Motor neuron (in vitro differentiated cells): Measurements from ENCODE around the gene DUSP5. TPM values are rescaled to one million over a fixed set of nuclear protein-coding genes. Genes with fewer than 3 reads are reported as not detected.

Experiments used
- ATAC-seq, 8 experiments: fragments of 200-7000 bp; cut with Tn5 transposase; replicated peaks in 6 of 8; 2 replicates each; pipeline ENCODE4 v1.8.0; 2021; ENCODE audit warnings: mild to moderate bottlenecking in 8 of 8, moderate library complexity in 8 of 8
- H3K27ac ChIP-seq, 2 donors: fragments of 250-450 bp; sonication (Bioruptor Pico); 2 replicates each; pipeline ENCODE4 v1.9.0; 2021; ENCODE audit warnings: antibody characterized with exemption in 2 of 2, mild to moderate bottlenecking in 2 of 2, moderate library complexity in 1 of 2
- H3K4me1 ChIP-seq, 2 donors: fragments of 250-450 bp; sonication (Bioruptor Pico); replicated peaks in 1 of 2; 2 replicates each; pipeline ENCODE4 v1.6.1; 2021; ENCODE audit warnings: antibody characterized with exemption in 2 of 2, mild to moderate bottlenecking in 2 of 2, moderate library complexity in 1 of 2
- H3K4me3 ChIP-seq, 5 donors: fragments of 250-450 bp; sonication (Bioruptor Pico); 2 replicates each; pipeline ENCODE4 v1.9.0; 2021; ENCODE audit warnings: antibody characterized with exemption in 5 of 5, mild to moderate bottlenecking in 5 of 5, moderate library complexity in 4 of 5
- WGBS, 10 experiments: fragments of 450-650 bp; shearing (Covaris generic); methylation state at CpG; one replicate each; pipeline ENCODE4 v1.0.0; 2022; 5-methylcytosine and 5-hydroxymethylcytosine counted together
- in situ Hi-C, 9 experiments: fragments of 400-800 bp; cut with MboI; loops; one replicate each; pipeline ENCODE4 v1.15.0; 2021; ENCODE audit warnings: low sequenced_read_pairs in 9 of 9, low pct_unique_long_range_greater_than_20kb in 2 of 9; ENCODE audit not compliant: unreplicated experiment in 9 of 9
- total RNA-seq, 8 experiments: library from RNA; unstranded; fragments of 300-600 nt; gene quantifications; 2 replicates each; pipeline versions ENCODE4 v1.2.3 to v1.2.4, GENCODE V29; 2022

Gene DUSP5
- total RNA-seq, 8 experiments from 2014 or later: 2.5 to 24.4 (median 4.1) TPM

GRCh38 chr10:110498087-110498981 lies 627 bp downstream of the DUSP5 start:
- in situ Hi-C loops: no loop called here
- peak; percentile 2 to 61 (median 54) for ATAC-seq
- Histone ChIP-seq H3K4me3 (peak overlapping the region; percentile 60 to 100 (median 78)), H3K4me1 (peaks cover 33 to 37% of the 10 kb centered on the region in 2 donors), H3K27ac (peak overlapping the region; percentile 42 to 65)
- 0 to 20% (median 1%) methylated on average over 2 to 17 of the region's 107 CpGs; no CpG with 5 or more reads in 5 of the 10 experiments for WGBS, 10 experiments

GRCh38 chr10:110498982-110499795 lies 1.5 kb downstream of the DUSP5 start:
- ATAC-seq: peak in 1 of 8 experiments; percentile 0

GRCh38 chr10:110499796-110500514 lies 2.2 kb downstream of the DUSP5 start:
- Histone ChIP-seq H3K4me3 (peak overlapping the region in 2 of 5 donors; percentile 98 to 100), H3K27ac (no peak overlapping the region), H3K4me1 (peaks cover 33 to 37% of the 10 kb centered on the region in 2 donors)
- ATAC-seq: no peak
- WGBS, 10 experiments: 43 to 96% (median 88%) methylated on average over 1 to 8 of the region's 9 CpGs; no CpG with 5 or more reads in 1 of the 10 experiments
- in situ Hi-C loops: no loop called here

More at GRCh38 chr10:110498982-110499795, 1.5 kb downstream of the DUSP5 start:
- Histone ChIP-seq H3K4me1 (peaks cover 33 to 37% of the 10 kb centered on the region in 2 donors), H3K4me3 (peak overlapping the region; percentile 60 to 100 (median 78)), H3K27ac (no peak overlapping the region)
- in situ Hi-C loops: no loop called here
- WGBS, 10 experiments: 0 to 100% (median 27%) methylated on average over 1 to 16 of the region's 21 CpGs; no CpG with 5 or more reads in 3 of the 10 experiments

- WGBS, 10 experiments: 0 to 100% (median 42%) methylated on average over 1 to 2 of the region's 3 CpGs; no CpG with 5 or more reads in 2 of the 10 experiments
- H3K4me3 ChIP-seq: peak overlapping the region in 1 of 5 donors; percentile 100
- no peak for ATAC-seq
- peaks cover 33 to 37% of the 10 kb centered on the region in 2 donors for H3K4me1 ChIP-seq
- in situ Hi-C loops: no loop called here
- no peak overlapping the region for H3K27ac ChIP-seq
Observed at GRCh38 chr10:110500515-110500905, 2.8 kb downstream of the DUSP5 start.

- ATAC-seq: peak; percentile 11 to 57 (median 48)
- H3K4me1 ChIP-seq: peaks cover 29 to 30% of the 10 kb centered on the region in 2 donors
- in situ Hi-C loops: no loop called here
- 0 to 80% (median 37%) methylated on average over 1 to 6 of the region's 9 CpGs; no CpG with 5 or more reads in 3 of the 10 experiments for WGBS, 10 experiments
- H3K27ac ChIP-seq: no peak overlapping the region
- H3K4me3 ChIP-seq: peak overlapping the region in 2 of 5 donors; percentile 15 to 27
Observed at GRCh38 chr10:110501142-110501937, 3.6 kb downstream of the DUSP5 start.

- WGBS, 10 experiments: 34 to 83% (median 70%) methylated on average over 1 to 5 of the region's 6 CpGs; no CpG with 5 or more reads in 1 of the 10 experiments
- in situ Hi-C loops: no loop called here
- H3K4me3 ChIP-seq: no peak overlapping the region
- H3K27ac ChIP-seq: no peak overlapping the region
- ATAC-seq: no peak
- H3K4me1 ChIP-seq: peaks cover 24 to 28% of the 10 kb centered on the region in 2 donors
Observed at GRCh38 chr10:110502072-110502845, 4.6 kb downstream of the DUSP5 start.

GRCh38 chr10:110502851-110503301 lies 5.2 kb downstream of the DUSP5 start:
- ATAC-seq: no peak
- in situ Hi-C loops: no loop called here
- Histone ChIP-seq H3K27ac (no peak overlapping the region), H3K4me3 (no peak overlapping the region), H3K4me1 (peaks cover 27 to 28% of the 10 kb centered on the region in 2 donors)
- WGBS, 10 experiments: 20 to 100% (median 69%) methylated on average over 1 to 3 of the region's 3 CpGs; no CpG with 5 or more reads in 5 of the 10 experiments

- Histone ChIP-seq H3K4me3 (no peak overlapping the region), H3K27ac (no peak overlapping the region), H3K4me1 (peaks cover 31 to 33% of the 10 kb centered on the region in 2 donors)
- ATAC-seq: peak in 1 of 8 experiments; percentile 1
- WGBS, 10 experiments: 53 to 100% (median 78%) methylated on average over 1 to 4 of the region's 4 CpGs; no CpG with 5 or more reads in 1 of the 10 experiments
- in situ Hi-C loops: no loop called here
Observed at GRCh38 chr10:110503528-110504110, 5.9 kb downstream of the DUSP5 start.

GRCh38 chr10:110504111-110504735 lies 6.5 kb downstream of the DUSP5 start:
- H3K27ac ChIP-seq: no peak overlapping the region
- peaks cover 26 to 35% of the 10 kb centered on the region in 2 donors for H3K4me1 ChIP-seq
- in situ Hi-C loops: no loop called here
- ATAC-seq: peak in 2 of 8 experiments; percentile 10 to 29
- 15 to 100% (median 94%) methylated on average over 1 to 4 of the region's 4 CpGs; no CpG with 5 or more reads in 1 of the 10 experiments for WGBS, 10 experiments
- no peak overlapping the region for H3K4me3 ChIP-seq

- in situ Hi-C loops: no loop called here
Observed at GRCh38 chr10:110505130-110505770, 7.5 kb downstream of the DUSP5 start.

More at GRCh38 chr10:110505130-110505770, 7.5 kb downstream of the DUSP5 start:
- Histone ChIP-seq H3K4me1 (peaks cover 26 to 33% of the 10 kb centered on the region in 2 donors), H3K4me3 (no peak overlapping the region), H3K27ac (no peak overlapping the region)
- no peak for ATAC-seq
- 75 to 100% (median 95%) methylated on average over 1 to 6 of the region's 6 CpGs; no CpG with 5 or more reads in 2 of the 10 experiments for WGBS, 10 experiments
